Measurements from ENCODE around the gene TAS2R4. TPM values are rescaled to one million over a fixed set of nuclear protein-coding genes. Genes with fewer than 3 reads are reported as not detected.
"Not testable (repeated sequence)": the region's sequence is repeated elsewhere in the genome, so short reads cannot be mapped to it uniquely, and the experiment has no call there.

TAS2R4 gene
- polyA plus RNA-seq, 1 donor from 2014 or later, result 2.3 TPM

DNA sequence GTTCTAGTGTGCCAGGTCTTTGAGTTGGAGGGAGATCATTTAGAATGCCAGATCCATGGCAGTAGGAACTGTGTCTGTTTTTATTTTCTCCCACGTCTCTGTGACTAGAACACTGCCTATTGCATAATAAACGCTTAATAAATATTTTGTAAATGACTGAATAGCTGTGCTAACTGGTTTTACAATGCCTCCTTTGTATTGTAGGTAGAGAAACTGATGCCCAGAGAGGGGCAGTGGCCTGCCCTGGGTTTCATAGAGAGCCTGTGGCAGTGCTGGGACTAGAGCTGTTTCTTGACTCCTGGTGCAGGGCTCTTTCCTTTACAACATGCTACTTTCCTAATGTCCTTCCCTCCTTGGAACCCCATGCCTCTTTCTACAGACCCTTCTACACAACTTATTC, 16.1 kb downstream of the TAS2R4 start:
- Histone ChIP-seq H3K9ac (ENCODE audit: low read length) (no peak overlapping the region), H3K9me3 (ENCODE audit: low read length) (no peaks in the 10 kb centered on the region), H3F3A (ENCODE audit: insufficient read depth, low read length, poor library complexity, severe bottlenecking) (no peaks in the 10 kb centered on the region), H4K20me1 (ENCODE audit: insufficient read depth) (no peaks in the 10 kb centered on the region), H3K27me3 (ENCODE audit: insufficient read depth, low read depth, low read length) (no peaks in the 10 kb centered on the region), H3K79me2 (replicated peaks; ENCODE audit: insufficient read depth, low read length) (no peaks in the 10 kb centered on the region), H2AFZ (ENCODE audit: low read depth, low read length) (no peak overlapping the region), H3K27ac (ENCODE audit: low read length) (no peak overlapping the region), H3K9me2 (ENCODE audit: insufficient read depth, low read length) (no peaks in the 10 kb centered on the region), H3K4me2 (ENCODE audit: low read length) (no peak overlapping the region), H3K36me3 (ENCODE audit: insufficient read depth, low read length) (no peaks in the 10 kb centered on the region), H3K4me3 (ENCODE audit: low read length) (no peak overlapping the region)
- TF ChIP-seq SMC3 (conservative IDR thresholded peaks at IDR 0.05; ENCODE audit: poor library complexity) (no peak), MXI1 (conservative IDR thresholded peaks at IDR 0.05; ENCODE audit: poor library complexity, severe bottlenecking) (no peak), POLR2AphosphoS5 (IDR thresholded peaks at IDR 0.05) (no peak)

DNA sequence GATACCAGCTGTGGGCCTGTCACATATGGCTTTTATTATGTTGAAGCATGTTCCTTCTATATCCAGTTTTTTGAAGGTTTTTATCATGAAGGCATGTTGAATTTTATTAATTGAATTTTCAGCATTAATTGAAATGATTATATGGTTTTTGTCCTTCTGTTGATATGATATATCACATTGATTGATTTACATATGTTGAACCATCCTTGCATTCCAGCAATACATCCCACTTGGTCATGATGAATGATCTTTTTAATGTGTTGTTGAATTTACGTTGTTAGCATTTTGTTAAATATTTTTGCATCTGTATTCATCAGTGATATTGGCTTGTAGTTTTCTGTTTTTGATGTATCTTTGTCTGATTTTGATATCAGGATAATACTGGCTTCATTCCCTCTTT, 43.6 kb downstream of the TAS2R4 start:
- no peaks in the 10 kb centered on the region for H3K79me2 ChIP-seq (replicated peaks; ENCODE audit: insufficient read depth, low read length)
- H4K20me1 ChIP-seq (ENCODE audit: insufficient read depth), result no peaks in the 10 kb centered on the region
- no peak overlapping the region for H3K9ac ChIP-seq (ENCODE audit: low read length)
- no peaks in the 10 kb centered on the region for H3F3A ChIP-seq (ENCODE audit: insufficient read depth, low read length, poor library complexity, severe bottlenecking)
- no peaks in the 10 kb centered on the region for H3K9me3 ChIP-seq (ENCODE audit: low read length)
- no peak overlapping the region for H3K4me3 ChIP-seq (ENCODE audit: low read length)
- H3K27ac ChIP-seq (ENCODE audit: low read length), result no peak overlapping the region
- H3K9me2 ChIP-seq (ENCODE audit: insufficient read depth, low read length), result no peaks in the 10 kb centered on the region
- no peaks in the 10 kb centered on the region for H3K36me3 ChIP-seq (ENCODE audit: insufficient read depth, low read length)
- TF ChIP-seq, protein P1, sequence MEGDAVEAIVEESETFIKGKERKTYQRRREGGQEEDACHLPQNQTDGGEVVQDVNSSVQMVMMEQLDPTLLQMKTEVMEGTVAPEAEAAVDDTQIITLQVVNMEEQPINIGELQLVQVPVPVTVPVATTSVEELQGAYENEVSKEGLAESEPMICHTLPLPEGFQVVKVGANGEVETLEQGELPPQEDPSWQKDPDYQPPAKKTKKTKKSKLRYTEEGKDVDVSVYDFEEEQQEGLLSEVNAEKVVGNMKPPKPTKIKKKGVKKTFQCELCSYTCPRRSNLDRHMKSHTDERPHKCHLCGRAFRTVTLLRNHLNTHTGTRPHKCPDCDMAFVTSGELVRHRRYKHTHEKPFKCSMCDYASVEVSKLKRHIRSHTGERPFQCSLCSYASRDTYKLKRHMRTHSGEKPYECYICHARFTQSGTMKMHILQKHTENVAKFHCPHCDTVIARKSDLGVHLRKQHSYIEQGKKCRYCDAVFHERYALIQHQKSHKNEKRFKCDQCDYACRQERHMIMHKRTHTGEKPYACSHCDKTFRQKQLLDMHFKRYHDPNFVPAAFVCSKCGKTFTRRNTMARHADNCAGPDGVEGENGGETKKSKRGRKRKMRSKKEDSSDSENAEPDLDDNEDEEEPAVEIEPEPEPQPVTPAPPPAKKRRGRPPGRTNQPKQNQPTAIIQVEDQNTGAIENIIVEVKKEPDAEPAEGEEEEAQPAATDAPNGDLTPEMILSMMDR (IDR thresholded peaks at IDR 0.05; ENCODE audit: poor library complexity, severe bottlenecking), result no peak
- TF ChIP-seq SMC3 (conservative IDR thresholded peaks at IDR 0.05; ENCODE audit: poor library complexity), result no peak
- TF ChIP-seq TAF1 (IDR thresholded peaks at IDR 0.05; ENCODE audit: low read depth), result no peak
- TF ChIP-seq, protein P2, sequence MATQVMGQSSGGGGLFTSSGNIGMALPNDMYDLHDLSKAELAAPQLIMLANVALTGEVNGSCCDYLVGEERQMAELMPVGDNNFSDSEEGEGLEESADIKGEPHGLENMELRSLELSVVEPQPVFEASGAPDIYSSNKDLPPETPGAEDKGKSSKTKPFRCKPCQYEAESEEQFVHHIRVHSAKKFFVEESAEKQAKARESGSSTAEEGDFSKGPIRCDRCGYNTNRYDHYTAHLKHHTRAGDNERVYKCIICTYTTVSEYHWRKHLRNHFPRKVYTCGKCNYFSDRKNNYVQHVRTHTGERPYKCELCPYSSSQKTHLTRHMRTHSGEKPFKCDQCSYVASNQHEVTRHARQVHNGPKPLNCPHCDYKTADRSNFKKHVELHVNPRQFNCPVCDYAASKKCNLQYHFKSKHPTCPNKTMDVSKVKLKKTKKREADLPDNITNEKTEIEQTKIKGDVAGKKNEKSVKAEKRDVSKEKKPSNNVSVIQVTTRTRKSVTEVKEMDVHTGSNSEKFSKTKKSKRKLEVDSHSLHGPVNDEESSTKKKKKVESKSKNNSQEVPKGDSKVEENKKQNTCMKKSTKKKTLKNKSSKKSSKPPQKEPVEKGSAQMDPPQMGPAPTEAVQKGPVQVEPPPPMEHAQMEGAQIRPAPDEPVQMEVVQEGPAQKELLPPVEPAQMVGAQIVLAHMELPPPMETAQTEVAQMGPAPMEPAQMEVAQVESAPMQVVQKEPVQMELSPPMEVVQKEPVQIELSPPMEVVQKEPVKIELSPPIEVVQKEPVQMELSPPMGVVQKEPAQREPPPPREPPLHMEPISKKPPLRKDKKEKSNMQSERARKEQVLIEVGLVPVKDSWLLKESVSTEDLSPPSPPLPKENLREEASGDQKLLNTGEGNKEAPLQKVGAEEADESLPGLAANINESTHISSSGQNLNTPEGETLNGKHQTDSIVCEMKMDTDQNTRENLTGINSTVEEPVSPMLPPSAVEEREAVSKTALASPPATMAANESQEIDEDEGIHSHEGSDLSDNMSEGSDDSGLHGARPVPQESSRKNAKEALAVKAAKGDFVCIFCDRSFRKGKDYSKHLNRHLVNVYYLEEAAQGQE (IDR thresholded peaks at IDR 0.05; ENCODE audit: borderline replicate concordance), result no peak
- TF ChIP-seq MXI1 (conservative IDR thresholded peaks at IDR 0.05; ENCODE audit: poor library complexity, severe bottlenecking), result no peak
- no peak for TF ChIP-seq RAD21 (conservative IDR thresholded peaks at IDR 0.05)
- TF ChIP-seq EZH2 (IDR thresholded peaks at IDR 0.05; ENCODE audit: borderline replicate concordance, insufficient read depth, low read length, poor library complexity, severe bottlenecking), result no peak
- no peak for TF ChIP-seq EP300 (conservative IDR thresholded peaks at IDR 0.05; ENCODE audit: poor library complexity, severe bottlenecking)
- no peak for TF ChIP-seq POLR2AphosphoS5 (IDR thresholded peaks at IDR 0.05)
- no peak overlapping the region for H2AFZ ChIP-seq (ENCODE audit: low read depth, low read length)
- no peak overlapping the region for H3K4me2 ChIP-seq (ENCODE audit: low read length)
- H3K27me3 ChIP-seq (ENCODE audit: insufficient read depth, low read depth, low read length), result no peaks in the 10 kb centered on the region

DNA sequence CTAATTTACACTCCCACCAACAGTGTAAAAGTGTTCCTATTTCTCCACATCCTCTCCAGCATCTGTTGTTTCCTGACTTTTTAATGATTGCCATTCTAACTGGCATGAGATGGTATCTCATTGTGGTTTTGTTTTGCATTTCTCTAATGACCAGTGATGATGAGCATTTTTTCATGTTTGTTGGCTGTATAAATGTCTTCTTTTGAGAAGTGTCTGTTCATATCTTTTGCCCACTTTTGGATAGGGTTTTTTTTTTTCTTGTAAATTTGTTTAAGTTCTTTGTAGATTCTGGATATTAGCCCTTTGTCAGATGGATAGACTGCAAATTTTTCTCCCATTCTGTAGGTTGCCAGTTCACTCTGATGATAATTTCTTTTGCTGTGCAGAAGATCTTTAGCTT, 46.0 kb downstream of the TAS2R4 start:
- not testable (repeated sequence) for H4K20me1 ChIP-seq (ENCODE audit: insufficient read depth); H3K36me3 ChIP-seq (ENCODE audit: insufficient read depth, low read length); H3K9me3 ChIP-seq (ENCODE audit: low read length); H3K27me3 ChIP-seq (ENCODE audit: insufficient read depth, low read depth, low read length); H3K9me2 ChIP-seq (ENCODE audit: insufficient read depth, low read length); H3K9ac ChIP-seq (ENCODE audit: low read length); H3K79me2 ChIP-seq (replicated peaks; ENCODE audit: insufficient read depth, low read length); H3F3A ChIP-seq (ENCODE audit: insufficient read depth, low read length, poor library complexity, severe bottlenecking); H3K4me3 ChIP-seq (ENCODE audit: low read length); H2AFZ ChIP-seq (ENCODE audit: low read depth, low read length); H3K4me2 ChIP-seq (ENCODE audit: low read length); H3K27ac ChIP-seq (ENCODE audit: low read length)

Small RNA genes within 50 kb of the gene (small RNA-seq; reads per million reads assigned to genes)
- gene RNU1-82P, result 0 reads per million in 3 experiments

Other genes with a start within 250 kb of the TAS2R4 start
- gene AGK, start 225.3 kb upstream of the TAS2R4 start, polyA plus RNA-seq, result 59.8 and 64.8 TPM in 2 replicates
- gene DENND11, start 74.5 kb upstream of the TAS2R4 start, polyA plus RNA-seq, result 24.5 and 24.6 TPM in 2 replicates
- gene WEE2, start 68.3 kb upstream of the TAS2R4 start, polyA plus RNA-seq, result 0.34 and 0.63 TPM in 2 replicates
- 233 and 296 TPM in 2 replicates for gene SSBP1, start 38.3 kb upstream of the TAS2R4 start, polyA plus RNA-seq
- not detected in 2 replicates for gene TAS2R3, start 12.6 kb upstream of the TAS2R4 start, polyA plus RNA-seq
- gene TAS2R5, start 13.5 kb downstream of the TAS2R4 start, polyA plus RNA-seq, result 5.1 and 9.4 TPM in 2 replicates
- not detected in 2 replicates for gene PRSS37, start 64.8 kb downstream of the TAS2R4 start, polyA plus RNA-seq
- 0.78 TPM in 1 of 2 replicates, not detected in the other for gene OR9A4, start 139.7 kb downstream of the TAS2R4 start, polyA plus RNA-seq
- not detected in 2 replicates for gene CLEC5A, start 170.3 kb downstream of the TAS2R4 start, polyA plus RNA-seq
- not detected in 2 replicates for gene TAS2R38, start 197.1 kb downstream of the TAS2R4 start, polyA plus RNA-seq
- 0.72 and 0.89 TPM in 2 replicates for gene MGAM, start 219.2 kb downstream of the TAS2R4 start, polyA plus RNA-seq